Ectodermal cell (in vitro differentiated cells): ENCODE results near the gene ATCAY.

Experiments used
- H3K27ac ChIP-seq: 2 replicates; pipeline ENCODE4 v1.7.0; 2013; ENCODE audit warnings: mild to moderate bottlenecking, low read depth, low read length; ENCODE audit not compliant: insufficient read depth, poor library complexity, severe bottlenecking
- H3K27me3 ChIP-seq: 2 replicates; pipeline ENCODE4 v1.7.0; 2013; ENCODE audit warnings: mild to moderate bottlenecking, low read length; ENCODE audit not compliant: insufficient read depth, control insufficient read depth, poor library complexity, severe bottlenecking
- H3K36me3 ChIP-seq: one replicate; pipeline ENCODE4 v1.7.0; 2013; ENCODE audit warnings: low read length; ENCODE audit not compliant: control insufficient read depth, insufficient read depth
- H3K4me1 ChIP-seq: one replicate; pipeline ENCODE4 v1.7.0; 2013; ENCODE audit warnings: low read length; ENCODE audit not compliant: control insufficient read depth, insufficient read depth
- H3K4me3 ChIP-seq: 2 replicates; pipeline ENCODE4 v1.7.0; 2013; ENCODE audit warnings: low read depth, low read length, control low read depth; ENCODE audit not compliant: insufficient read depth
- H3K9me3 ChIP-seq: 2 replicates; pipeline ENCODE4 v1.7.0; 2013; ENCODE audit warnings: mild to moderate bottlenecking, low read length, moderate library complexity; ENCODE audit not compliant: control insufficient read depth
- WGBS, 2 experiments: methylation state at CpG; one replicate each; pipeline ENCODE4 v1.1.7; 2013; ENCODE audit warnings: missing lambda C conversion rate in 2 of 2; 5-methylcytosine and 5-hydroxymethylcytosine counted together

ATCAY gene

DNA sequence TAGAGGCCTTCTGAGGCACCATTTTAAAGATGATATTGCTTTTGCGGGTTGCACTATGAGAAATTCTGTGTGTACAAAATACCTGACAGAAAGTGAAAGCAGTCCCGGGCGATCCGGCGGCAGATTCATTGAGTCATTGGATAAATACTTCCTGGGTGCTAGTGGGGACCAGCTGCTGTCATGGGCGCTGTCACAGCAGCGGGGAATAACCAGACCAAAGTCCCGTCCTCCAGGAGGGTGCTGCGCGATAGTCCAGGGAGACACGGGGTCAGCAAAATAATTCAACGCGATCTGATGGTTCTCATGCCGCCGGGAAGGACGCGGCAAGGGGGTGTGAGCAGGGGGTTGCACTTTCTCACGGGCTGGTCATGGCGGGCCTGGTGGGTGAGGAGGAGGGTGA is 25.2 kb upstream of the ATCAY start:
- Histone ChIP-seq H3K27ac (no peak overlapping the region), H3K4me1 (no peaks in the 10 kb centered on the region), H3K36me3 (peaks cover 17% of the 10 kb centered on the region), H3K4me3 (no peak overlapping the region), H3K27me3 (no peaks in the 10 kb centered on the region), H3K9me3 (peaks cover 8% of the 10 kb centered on the region)
- WGBS, 2 experiments: 96% methylated on average over 19 of the region's 19 CpGs

DNA sequence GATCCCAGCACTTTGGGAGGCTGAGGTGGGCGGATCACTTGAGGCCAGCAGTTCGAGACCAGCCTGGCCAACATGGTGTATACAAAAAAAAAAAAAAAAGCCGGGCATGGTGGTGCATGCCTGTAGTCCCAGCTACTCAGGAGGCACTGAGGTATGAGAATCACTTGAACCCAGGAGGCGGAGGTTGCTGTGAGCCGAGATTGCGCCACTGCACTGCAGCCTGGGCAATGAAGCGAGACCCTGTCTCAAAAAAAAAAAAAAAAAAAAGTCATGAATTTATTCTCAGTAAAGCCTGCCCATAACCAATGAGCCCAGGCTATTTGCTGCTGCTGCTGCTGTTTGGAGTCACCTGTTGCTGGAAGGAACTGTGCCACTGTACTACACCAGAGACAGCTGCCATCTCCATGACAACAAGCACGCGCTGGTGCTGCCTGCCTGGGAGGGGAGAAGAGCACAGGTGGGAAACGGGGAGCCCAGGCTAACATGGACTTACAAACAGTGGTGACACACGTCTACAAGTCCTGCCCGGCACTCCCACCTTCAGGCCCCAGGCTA is 23.0 kb upstream of the ATCAY start:
- no peak overlapping the region for H3K27ac ChIP-seq
- H3K27me3 ChIP-seq: no peaks in the 10 kb centered on the region
- WGBS, 2 experiments: 86 to 90% methylated on average over 12 of the region's 12 CpGs
- H3K4me3 ChIP-seq: no peak overlapping the region
- H3K4me1 ChIP-seq: no peaks in the 10 kb centered on the region
- no peaks in the 10 kb centered on the region for H3K9me3 ChIP-seq
- peaks cover 5% of the 10 kb centered on the region for H3K36me3 ChIP-seq

DNA sequence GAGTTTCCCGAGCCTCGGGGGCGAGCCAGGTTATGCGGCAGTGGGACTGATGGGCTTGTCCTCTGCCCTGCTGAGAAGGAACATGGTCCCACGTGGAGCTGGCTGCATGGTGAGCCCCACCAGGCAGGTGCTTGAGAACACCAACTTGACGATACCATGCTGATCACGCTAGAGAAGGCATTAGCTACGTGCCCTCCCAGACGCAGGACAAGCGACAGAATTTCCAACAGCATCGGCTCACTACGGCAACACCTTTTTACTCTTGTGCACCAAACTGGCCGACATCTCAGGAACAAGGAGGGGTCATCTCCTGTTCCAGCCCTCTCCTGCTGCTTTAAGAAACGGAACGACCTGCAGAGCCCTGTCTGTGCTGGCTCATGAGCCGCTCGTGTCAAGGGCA is 20.0 kb upstream of the ATCAY start:
- Histone ChIP-seq H3K36me3 (no peaks in the 10 kb centered on the region), H3K27ac (no peak overlapping the region), H3K4me1 (no peaks in the 10 kb centered on the region), H3K4me3 (no peak overlapping the region), H3K27me3 (no peaks in the 10 kb centered on the region), H3K9me3 (no peaks in the 10 kb centered on the region)
- 94 to 96% methylated on average over 17 of the region's 17 CpGs for WGBS, 2 experiments

DNA sequence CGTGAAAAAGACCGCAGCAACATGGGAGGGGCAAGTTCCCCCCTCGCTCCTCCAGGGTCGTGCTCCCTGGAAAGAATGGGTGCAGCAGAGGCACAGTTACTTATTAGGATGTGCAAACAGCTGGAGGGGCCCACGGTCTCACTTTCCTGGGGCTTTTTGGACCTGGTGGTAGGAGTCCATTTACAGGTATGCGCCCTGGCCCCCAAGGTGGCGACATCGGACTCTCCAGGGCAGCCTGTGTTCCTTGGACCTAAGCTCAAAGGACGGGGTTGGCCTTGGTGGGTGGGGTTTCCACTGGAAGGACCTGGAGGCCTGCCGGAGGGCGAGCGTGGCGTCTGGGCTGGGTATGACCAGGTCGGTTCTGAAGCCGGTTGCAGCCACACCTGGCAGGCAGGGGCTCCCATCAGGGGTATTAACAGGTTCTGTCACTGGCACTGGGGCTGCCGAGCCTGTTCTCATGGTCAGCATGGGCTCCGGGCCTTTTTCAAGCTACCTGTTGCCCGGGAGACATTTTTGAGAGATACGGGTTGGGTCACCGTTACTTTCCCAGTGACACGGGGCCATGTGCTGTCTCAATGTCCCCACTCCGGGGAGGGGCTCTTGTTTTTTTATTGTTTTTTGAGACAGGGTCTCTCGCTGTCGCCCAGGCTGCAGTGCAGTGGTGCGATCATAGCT is 17.5 kb upstream of the ATCAY start:
- no peaks in the 10 kb centered on the region for H3K27me3 ChIP-seq
- no peak overlapping the region for H3K4me3 ChIP-seq
- H3K36me3 ChIP-seq: no peaks in the 10 kb centered on the region
- H3K27ac ChIP-seq: no peak overlapping the region
- peaks cover 10% of the 10 kb centered on the region for H3K4me1 ChIP-seq
- 93 to 94% methylated on average over 25 of the region's 25 CpGs for WGBS, 2 experiments
- no peaks in the 10 kb centered on the region for H3K9me3 ChIP-seq

DNA sequence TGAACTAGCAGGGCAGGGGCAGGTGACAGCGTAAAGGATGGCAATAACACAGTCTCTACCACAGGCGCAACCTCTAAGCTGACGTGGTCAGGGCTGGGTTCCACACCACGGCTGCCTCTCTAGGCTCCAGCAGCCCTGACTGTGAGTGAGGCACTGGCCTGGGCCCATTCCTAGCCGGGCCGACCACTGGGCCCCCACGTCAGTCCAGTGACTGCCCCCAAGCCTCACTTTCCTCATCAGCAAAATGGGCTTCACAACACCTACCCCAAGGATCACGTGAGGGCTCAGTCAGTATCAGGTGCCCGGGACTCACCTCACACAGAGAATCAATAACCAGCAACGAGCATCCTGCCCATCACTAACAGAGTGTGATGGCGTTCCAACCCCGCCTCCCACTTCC is 16.8 kb upstream of the ATCAY start:
- Histone ChIP-seq H3K27me3 (peaks cover under 1% of the 10 kb centered on the region), H3K4me1 (peaks cover 10% of the 10 kb centered on the region), H3K27ac (no peak overlapping the region), H3K36me3 (no peaks in the 10 kb centered on the region), H3K9me3 (no peaks in the 10 kb centered on the region), H3K4me3 (no peak overlapping the region)
- 94% methylated on average over 12 of the region's 12 CpGs for WGBS, 2 experiments

DNA sequence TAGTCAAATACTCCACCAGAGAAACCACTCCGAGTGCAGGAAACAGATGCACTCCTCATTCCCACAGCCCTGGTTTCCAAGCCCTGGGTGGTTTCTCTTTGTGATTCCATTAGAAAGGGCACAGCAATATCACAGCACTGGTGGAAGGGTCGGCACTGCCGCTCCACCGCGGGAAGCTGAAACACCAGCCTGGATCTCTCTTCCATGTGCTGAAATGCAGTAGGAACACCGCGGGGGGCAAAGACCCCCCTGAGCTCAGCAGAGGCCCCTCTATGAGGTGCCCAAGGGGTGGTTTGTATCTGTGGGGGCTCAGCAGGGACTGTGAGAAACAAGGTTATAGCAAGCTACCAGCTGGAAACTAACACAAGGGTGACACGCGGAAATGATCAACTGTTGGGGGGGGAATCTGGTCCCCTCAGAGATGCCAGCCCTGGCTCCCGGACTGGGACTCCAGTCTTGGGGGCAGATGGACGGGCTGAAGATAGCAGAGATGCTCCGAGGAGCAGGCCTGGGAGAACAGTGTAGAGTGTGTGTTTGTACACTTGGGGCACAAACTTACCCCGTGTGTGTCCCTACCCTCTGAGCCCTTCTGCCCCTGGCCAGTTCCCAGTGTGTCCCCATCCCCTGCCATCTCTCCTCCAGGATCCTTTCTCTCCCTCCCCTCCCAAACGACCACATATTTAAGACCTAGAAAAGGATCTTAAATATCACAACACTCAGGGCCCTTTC is 13.4 kb upstream of the ATCAY start:
- Histone ChIP-seq H3K9me3 (peaks cover 3% of the 10 kb centered on the region), H3K27ac (no peak overlapping the region), H3K4me3 (no peak overlapping the region), H3K4me1 (peaks cover 10% of the 10 kb centered on the region), H3K27me3 (peaks cover 30% of the 10 kb centered on the region), H3K36me3 (no peaks in the 10 kb centered on the region)
- WGBS, 2 experiments: 76 to 79% methylated on average over 14 of the region's 14 CpGs

DNA sequence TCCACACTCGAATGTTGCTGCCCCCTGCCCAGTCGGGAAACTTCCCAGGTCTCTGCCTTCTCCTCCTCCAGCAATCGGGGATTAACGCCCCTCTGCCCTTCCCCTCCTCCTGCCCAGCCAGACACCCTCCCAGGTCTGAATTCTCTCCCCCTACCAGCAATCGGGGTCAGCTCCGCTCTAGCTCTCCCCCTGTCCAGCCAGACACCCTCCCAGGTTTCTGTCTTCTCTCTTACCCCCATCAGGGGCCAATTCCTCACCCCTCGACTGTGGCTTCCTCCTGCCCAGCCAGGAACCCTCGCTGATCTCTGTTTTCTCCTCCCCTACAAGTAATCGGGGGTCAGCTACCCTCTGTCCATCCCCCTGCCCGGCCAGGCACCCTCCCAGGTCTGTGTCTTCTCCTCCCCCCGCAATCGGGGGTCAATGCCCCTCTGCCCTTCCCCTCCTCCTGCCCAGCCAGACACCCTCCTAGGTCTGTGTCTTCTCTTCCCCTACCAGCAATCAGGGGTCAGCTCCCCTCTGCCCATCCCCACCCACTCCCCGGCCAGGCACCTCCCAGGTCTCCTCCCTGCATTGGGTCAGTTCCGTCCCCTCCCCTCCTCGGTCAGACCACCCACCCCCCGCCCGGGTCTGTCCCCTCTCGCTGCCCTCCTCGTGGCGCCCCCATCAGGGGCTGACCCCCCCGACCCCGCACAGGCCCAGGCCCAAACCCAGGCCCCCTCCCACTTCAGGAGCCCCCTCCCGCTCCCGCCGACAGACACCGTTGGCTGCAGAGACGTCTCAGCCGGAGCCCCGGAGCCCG is 12.3 kb upstream of the ATCAY start:
- Histone ChIP-seq H3K9me3 (peaks cover 3% of the 10 kb centered on the region), H3K36me3 (no peaks in the 10 kb centered on the region), H3K27me3 (peaks cover 33% of the 10 kb centered on the region), H3K27ac (peak overlapping the region; percentile 53), H3K4me3 (peak overlapping the region; percentile 43), H3K4me1 (peaks cover 10% of the 10 kb centered on the region)
- 6 to 8% methylated on average over 23 to 29 of the region's 30 CpGs for WGBS, 2 experiments

DNA sequence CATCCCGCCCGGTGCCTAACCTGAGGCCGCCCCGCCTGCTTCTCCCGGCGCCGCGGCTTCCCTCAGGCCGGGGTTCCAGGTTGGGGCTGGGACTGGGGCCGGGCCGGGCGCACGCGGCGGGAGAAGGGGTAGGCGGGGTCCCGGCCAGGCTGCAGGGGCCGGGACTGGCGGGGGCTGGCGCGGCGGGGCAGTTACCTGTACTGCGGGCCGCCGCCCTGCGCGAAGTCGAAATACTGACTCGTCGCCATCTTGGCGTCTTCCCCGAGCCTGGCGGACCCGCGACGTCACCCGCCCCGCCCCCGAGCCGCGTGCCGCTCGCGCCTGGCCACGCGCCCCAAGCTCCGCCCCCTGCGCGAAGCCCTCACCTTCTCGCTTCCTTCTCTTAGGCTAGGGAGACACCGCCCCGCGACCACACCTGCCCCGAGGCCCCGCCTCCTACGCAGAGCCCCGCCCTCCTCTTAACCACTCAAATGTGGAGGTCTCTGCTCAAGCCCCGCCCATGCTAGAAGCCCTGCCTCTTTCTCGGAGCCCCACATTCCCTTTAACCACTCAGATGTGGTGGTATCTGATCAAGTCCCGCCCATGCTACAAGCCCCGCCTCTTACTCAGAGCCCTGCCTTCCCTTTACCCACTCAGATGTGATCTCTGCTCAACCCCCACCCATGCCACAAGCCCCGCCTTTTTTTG is 11.6 kb upstream of the ATCAY start, which contains the start of gene ZFR2:
TSS of gene ZFR2 (minus strand) at position 269 of the 687 bp plus-strand sequence. CDS start at position 248, 21 bp downstream.
- Histone ChIP-seq H3K27ac (peak within 1 kb of the TSS; percentile 53), H3K4me3 (peak within 1 kb of the TSS; percentile 43)

DNA sequence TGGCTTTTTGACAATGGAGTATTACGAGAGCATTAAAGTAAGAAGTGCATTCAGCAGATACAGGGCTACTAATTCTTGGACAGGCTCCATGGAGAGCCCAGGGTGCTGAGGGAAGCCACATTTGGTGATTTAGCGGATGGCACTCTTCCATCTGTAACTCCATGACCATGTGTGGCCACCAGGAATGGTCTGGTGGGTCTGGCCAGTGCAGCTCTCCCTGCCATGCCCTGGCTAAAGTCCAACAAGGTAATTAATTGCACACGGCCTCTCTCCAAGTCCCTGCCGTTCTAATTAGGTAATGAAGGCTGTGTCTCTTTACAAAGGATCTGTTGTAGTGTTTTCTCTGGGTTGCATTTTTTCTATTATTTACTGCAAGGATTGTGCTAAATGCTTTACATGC is 7.3 kb upstream of the ATCAY start:
- Histone ChIP-seq H3K4me1 (no peaks in the 10 kb centered on the region), H3K9me3 (peaks cover 3% of the 10 kb centered on the region), H3K27ac (no peak overlapping the region), H3K4me3 (no peak overlapping the region), H3K36me3 (no peaks in the 10 kb centered on the region), H3K27me3 (peaks cover 37% of the 10 kb centered on the region)
- WGBS, 2 experiments: 84 to 92% methylated on average over 4 of the region's 4 CpGs

More for the DNA sequence above, 11.6 kb upstream of the ATCAY start, which contains the start of gene ZFR2:
- 6% methylated on average over 62 of the region's 62 CpGs for WGBS, 2 experiments
- H3K27me3 ChIP-seq: peaks cover 35% of the 10 kb centered on the region
- H3K36me3 ChIP-seq: no peaks in the 10 kb centered on the region
- peaks cover 3% of the 10 kb centered on the region for H3K9me3 ChIP-seq
- H3K4me1 ChIP-seq: peaks cover 10% of the 10 kb centered on the region
